GM21576 (cell line): ENCODE results near the gene DAPK1.

Source experiments
- ATAC-seq: cut with Tn5 transposase; IDR thresholded peaks from one replicate; pipeline ENCODE4 v1.9.1; 2021; ENCODE audit warnings: mild to moderate bottlenecking, moderate library complexity; ENCODE audit not compliant: unreplicated experiment

The DAPK1 gene

GRCh38 chr9:87609002-87609401 lies 111.3 kb downstream of the DAPK1 start:
- ATAC-seq: no peak

DNA sequence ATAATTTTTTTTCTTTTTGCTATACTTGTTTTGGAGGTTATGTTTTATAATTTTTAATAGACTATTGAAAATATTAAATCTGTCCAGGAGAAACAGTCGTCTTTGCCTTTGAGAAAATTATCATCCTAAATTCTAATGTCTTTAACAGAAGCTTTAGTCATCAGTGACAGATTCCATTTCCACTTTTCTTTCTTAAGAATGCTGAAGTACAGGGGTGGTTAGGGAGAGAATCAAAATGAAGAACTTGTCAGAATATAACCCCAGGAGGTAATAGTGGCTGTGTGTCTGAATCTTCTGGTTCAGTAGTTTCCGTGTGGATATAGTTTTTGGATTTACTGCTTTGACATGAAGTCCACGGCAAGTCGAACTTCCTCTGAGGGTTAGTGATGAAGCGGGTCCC lies 111.8 kb downstream of the DAPK1 start:
- ATAC-seq: no peak

GRCh38 chr9:87610200-87611155 lies 112.8 kb downstream of the DAPK1 start:
- ATAC-seq: no peak

- no peak for ATAC-seq
These were observed 114.1 kb downstream of the DAPK1 start for GRCh38 chr9:87611776-87612175.

GRCh38 chr9:87612536-87612935 lies 114.9 kb downstream of the DAPK1 start:
- no peak for ATAC-seq

- no peak for ATAC-seq
These were observed 115.8 kb downstream of the DAPK1 start for GRCh38 chr9:87613265-87614111.

GRCh38 chr9:87614397-87614796 lies 116.7 kb downstream of the DAPK1 start:
- no peak for ATAC-seq

GRCh38 chr9:87615136-87615535 lies 117.5 kb downstream of the DAPK1 start:
- ATAC-seq: no peak

- no peak for ATAC-seq
These were observed 118.0 kb downstream of the DAPK1 start for GRCh38 chr9:87615547-87616148.

GRCh38 chr9:87618226-87618625 lies 120.6 kb downstream of the DAPK1 start:
- no peak for ATAC-seq

DNA sequence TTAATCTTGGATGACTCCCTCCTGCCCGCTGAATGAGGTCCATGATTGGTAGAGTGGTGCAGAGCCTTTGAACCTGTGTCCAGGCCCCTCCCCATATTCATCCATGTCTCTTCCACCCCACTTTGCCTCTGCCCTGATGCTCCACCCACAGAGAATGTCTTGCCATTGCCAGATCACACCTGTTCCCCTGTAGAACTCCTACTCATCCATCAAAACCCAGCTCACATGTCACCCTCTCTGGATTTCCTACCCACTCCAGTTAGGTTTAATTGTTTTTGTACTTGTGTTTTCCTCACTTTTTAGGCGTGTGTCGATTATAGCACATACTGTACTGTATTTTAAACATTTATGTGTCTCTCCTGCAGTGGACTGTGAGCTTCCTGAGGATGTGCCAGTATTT lies 121.3 kb downstream of the DAPK1 start:
- no peak for ATAC-seq

DNA sequence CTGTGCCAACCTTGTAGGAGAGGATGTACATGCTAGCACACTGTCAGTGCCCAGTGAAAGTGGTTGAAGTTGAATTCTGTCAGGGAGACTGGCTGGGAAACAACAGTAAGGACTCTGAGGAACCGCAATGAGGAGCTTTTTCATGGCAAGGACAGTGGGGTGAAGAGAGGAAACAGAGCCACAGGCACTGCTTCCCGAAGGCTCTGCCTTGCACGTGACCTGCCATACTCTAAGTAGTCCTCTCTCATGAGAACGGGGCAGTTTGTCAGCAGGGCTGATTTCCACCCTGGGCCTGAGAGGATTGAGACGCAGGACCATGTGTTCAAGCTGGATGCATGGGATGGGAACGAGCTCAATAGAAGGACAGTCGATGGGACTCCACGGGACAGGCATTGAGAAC lies 121.7 kb downstream of the DAPK1 start:
- ATAC-seq: no peak

- ATAC-seq: no peak
These were observed 123.2 kb downstream of the DAPK1 start for GRCh38 chr9:87620731-87621322.

DNA sequence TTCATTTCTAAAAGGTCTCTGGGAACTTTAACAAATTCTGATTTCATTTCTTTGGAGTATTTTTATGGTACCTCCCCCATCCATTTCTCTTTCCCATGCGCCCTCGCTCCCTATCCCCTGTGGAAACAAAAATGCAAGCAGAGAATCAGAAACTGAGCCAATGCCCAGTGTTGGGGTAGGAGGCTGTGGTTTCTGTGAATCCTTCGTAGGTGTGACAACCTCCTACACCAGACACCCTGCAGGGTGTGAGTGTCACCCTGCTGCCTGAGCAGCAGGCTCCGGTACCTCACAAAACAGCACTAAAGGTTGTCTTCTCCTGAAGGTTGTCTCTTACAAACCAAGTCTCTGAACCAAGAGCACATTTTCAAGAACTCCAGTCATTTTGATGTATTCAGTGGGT lies 124.4 kb downstream of the DAPK1 start:
- ATAC-seq: no peak

- ATAC-seq: no peak
These were observed 125.3 kb downstream of the DAPK1 start for GRCh38 chr9:87622923-87623322.

GRCh38 chr9:87628346-87628745 lies 130.7 kb downstream of the DAPK1 start:
- ATAC-seq: no peak

GRCh38 chr9:87629104-87629503 lies 131.4 kb downstream of the DAPK1 start:
- no peak for ATAC-seq

GRCh38 chr9:87630266-87630665 lies 132.6 kb downstream of the DAPK1 start:
- ATAC-seq: no peak

DNA sequence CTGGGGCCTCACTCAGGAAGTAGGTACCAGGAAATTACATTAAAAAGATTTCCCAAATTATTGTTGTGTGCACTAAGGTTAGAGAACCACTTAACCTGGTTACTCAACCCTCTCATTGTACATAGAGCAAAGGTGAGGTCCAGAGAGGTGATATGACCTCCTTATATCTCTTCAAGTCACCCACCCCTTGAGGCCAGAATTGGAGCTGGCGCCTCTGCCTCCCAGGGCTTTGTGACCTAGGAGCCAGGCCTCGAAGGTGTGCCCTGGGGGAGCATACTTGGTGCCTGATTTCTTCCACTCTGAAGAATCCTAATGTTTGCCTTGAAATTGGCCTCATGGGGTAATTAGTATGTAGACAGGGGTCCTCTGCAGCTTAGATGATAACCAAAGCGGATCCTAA lies 133.2 kb downstream of the DAPK1 start:
- ATAC-seq: no peak

- no peak for ATAC-seq
These were observed 138.2 kb downstream of the DAPK1 start for GRCh38 chr9:87635656-87636501.
